B cell (primary cell): ENCODE data around the gene ARGLU1.

Experiments
- CTCF ChIP-seq: fragments of 200-600 bp; IDR thresholded peaks from one replicate; pipeline ENCODE4 v1.8.0; 2022; ENCODE audit warnings: antibody characterized with exemption, mild to moderate bottlenecking
- EZH2 ChIP-seq: IDR thresholded peaks from 2 replicates; pipeline ENCODE4 v1.6.1; 2012; ENCODE audit warnings: borderline replicate concordance, low read depth, mild to moderate bottlenecking, moderate library complexity, low read length; ENCODE audit not compliant: insufficient read depth, poor library complexity, severe bottlenecking

- no peak for TF ChIP-seq CTCF
- TF ChIP-seq EZH2, result no peak
Observed at GRCh38 chr13:106609116-106609515, 41.2 kb upstream of the ARGLU1 start.
